HL-60 (cell line): Measurements from ENCODE around the gene JAML.

Source experiments
- DNase-seq, 2 experiments: peaks; one replicate each; pipeline ENCODE4 v3.0.0-alpha.2; 2010 to 2020; ENCODE audit warnings: low read depth in 1 of 2, low spot score in 1 of 2
- H3K27ac ChIP-seq: fragments of 250-450 bp; sonication (Bioruptor Pico); replicated peaks from 2 replicates; pipeline ENCODE4 v1.5.1; 2020; ENCODE audit warnings: mild to moderate bottlenecking, moderate library complexity
- H3K27me3 ChIP-seq: fragments of 250-450 bp; sonication (Bioruptor Pico); 2 replicates; pipeline ENCODE4 v1.5.1; 2021; ENCODE audit warnings: mild to moderate bottlenecking, moderate library complexity; ENCODE audit not compliant: insufficient read depth, poor library complexity, severe bottlenecking
- H3K4me3 ChIP-seq: replicated peaks from 2 replicates; pipeline ENCODE4 v1.5.1; 2011; ENCODE audit warnings: mild to moderate bottlenecking, control low read depth, low read length; ENCODE audit not compliant: insufficient read depth
- CTCF ChIP-seq: IDR thresholded peaks from one replicate; pipeline ENCODE4 v1.5.1; 2011; ENCODE audit warnings: low read length, control low read depth, inconsistent platforms; ENCODE audit not compliant: insufficient read depth
- GABPA ChIP-seq: IDR thresholded peaks from 2 replicates; pipeline ENCODE4 v1.6.1; 2012; ENCODE audit warnings: low read depth
- POLR2AphosphoS5 ChIP-seq: IDR thresholded peaks from 2 replicates; pipeline ENCODE4 v1.6.1; 2012; ENCODE audit warnings: low read depth
- SPI1 ChIP-seq: IDR thresholded peaks from 2 replicates; pipeline ENCODE4 v1.6.1; 2012; ENCODE audit warnings: low read depth, mild to moderate bottlenecking, borderline replicate concordance
- TF ChIP-seq, protein P1 (sequence below): IDR thresholded peaks from 2 replicates; pipeline ENCODE4 v1.6.1; 2012; ENCODE audit warnings: low read depth; ENCODE audit not compliant: insufficient replicate concordance

JAML gene

GRCh38 chr11:118145285-118146227 is 79.3 kb downstream of the JAML start:
- H3K27me3 ChIP-seq: peaks cover under 1% of the 10 kb centered on the region
- no peak overlapping the region for H3K27ac ChIP-seq
- peak; percentile 64 to 82 for DNase-seq
- TF ChIP-seq CTCF (peak; percentile 66), POLR2AphosphoS5 (no peak)
- H3K4me3 ChIP-seq: peak overlapping the region; percentile 67

GRCh38 chr11:118144301-118145268 is 80.2 kb downstream of the JAML start:
- Histone ChIP-seq H3K27ac (no peak overlapping the region), H3K27me3 (no peaks in the 10 kb centered on the region), H3K4me3 (no peak overlapping the region)
- no peak for TF ChIP-seq GABPA
- TF ChIP-seq POLR2AphosphoS5: no peak
- TF ChIP-seq SPI1: no peak
- no peak for TF ChIP-seq CTCF
- TF ChIP-seq, protein P1, sequence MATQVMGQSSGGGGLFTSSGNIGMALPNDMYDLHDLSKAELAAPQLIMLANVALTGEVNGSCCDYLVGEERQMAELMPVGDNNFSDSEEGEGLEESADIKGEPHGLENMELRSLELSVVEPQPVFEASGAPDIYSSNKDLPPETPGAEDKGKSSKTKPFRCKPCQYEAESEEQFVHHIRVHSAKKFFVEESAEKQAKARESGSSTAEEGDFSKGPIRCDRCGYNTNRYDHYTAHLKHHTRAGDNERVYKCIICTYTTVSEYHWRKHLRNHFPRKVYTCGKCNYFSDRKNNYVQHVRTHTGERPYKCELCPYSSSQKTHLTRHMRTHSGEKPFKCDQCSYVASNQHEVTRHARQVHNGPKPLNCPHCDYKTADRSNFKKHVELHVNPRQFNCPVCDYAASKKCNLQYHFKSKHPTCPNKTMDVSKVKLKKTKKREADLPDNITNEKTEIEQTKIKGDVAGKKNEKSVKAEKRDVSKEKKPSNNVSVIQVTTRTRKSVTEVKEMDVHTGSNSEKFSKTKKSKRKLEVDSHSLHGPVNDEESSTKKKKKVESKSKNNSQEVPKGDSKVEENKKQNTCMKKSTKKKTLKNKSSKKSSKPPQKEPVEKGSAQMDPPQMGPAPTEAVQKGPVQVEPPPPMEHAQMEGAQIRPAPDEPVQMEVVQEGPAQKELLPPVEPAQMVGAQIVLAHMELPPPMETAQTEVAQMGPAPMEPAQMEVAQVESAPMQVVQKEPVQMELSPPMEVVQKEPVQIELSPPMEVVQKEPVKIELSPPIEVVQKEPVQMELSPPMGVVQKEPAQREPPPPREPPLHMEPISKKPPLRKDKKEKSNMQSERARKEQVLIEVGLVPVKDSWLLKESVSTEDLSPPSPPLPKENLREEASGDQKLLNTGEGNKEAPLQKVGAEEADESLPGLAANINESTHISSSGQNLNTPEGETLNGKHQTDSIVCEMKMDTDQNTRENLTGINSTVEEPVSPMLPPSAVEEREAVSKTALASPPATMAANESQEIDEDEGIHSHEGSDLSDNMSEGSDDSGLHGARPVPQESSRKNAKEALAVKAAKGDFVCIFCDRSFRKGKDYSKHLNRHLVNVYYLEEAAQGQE: no peak
- DNase-seq: no peak
